PC-3 (cell line): ENCODE measurements around the gene KMT2C.

Experiments used
- CTCF ChIP-seq: fragments of 300-600 bp; sonication (generic); conservative IDR thresholded peaks from 2 replicates; pipeline ENCODE4 v1.5.1; 2017; ENCODE audit warnings: antibody characterized with exemption, low read depth, mild to moderate bottlenecking, low read length
- EZH2 ChIP-seq: fragments of 300-600 bp; sonication (generic); IDR thresholded peaks from one replicate; pipeline ENCODE4 v1.6.1; 2017; ENCODE audit warnings: antibody characterized with exemption, mild to moderate bottlenecking, low read length; ENCODE audit not compliant: unreplicated experiment

- TF ChIP-seq CTCF (no peak), EZH2 (no peak)
These were observed 328.8 kb downstream of the KMT2C start for GRCh38 chr7:152106990-152107389.
